GM18861 (cell line): ENCODE measurements around the gene ARID1B.
"Not testable (repeated sequence)": the region's sequence is repeated elsewhere in the genome, so short reads cannot be mapped to it uniquely, and the experiment has no call there.

Source experiments
- ATAC-seq: cut with Tn5 transposase; IDR thresholded peaks from one replicate; pipeline ENCODE4 v1.9.1; 2021; ENCODE audit not compliant: unreplicated experiment

The ARID1B gene

GRCh38 chr6:157144859-157145568 lies 367.8 kb downstream of the ARID1B start:
- ATAC-seq = no peak

DNA sequence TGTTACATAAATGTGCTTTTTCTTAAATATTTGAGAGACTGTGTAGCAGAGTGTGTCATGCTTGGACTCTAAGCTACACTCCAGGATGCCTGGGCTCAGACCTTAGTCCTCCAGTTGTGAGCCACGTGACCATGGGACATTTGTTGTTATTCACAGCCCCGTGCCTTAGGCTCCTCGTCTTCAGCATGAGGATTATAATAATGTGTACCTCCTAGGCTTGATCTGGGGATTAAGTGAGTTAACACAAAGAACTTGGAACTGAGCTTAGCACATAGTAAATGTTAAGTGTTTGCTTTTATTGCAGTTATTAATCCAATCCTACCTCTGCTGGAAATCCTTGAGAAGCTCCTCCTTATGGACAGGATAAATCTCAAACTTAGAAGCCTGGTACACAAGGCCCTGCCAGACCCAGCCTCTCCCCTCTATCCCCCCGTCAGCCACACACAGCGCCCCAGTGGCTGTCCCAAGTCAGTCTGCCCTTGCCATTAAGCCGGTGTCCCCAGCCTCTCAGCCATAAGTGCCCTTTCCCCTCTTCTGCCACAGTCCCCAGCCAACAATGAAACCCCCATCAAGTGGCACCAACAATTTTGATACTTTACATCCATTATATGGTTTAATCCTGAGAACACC lies 368.6 kb downstream of the ARID1B start:
- no peak for ATAC-seq

DNA sequence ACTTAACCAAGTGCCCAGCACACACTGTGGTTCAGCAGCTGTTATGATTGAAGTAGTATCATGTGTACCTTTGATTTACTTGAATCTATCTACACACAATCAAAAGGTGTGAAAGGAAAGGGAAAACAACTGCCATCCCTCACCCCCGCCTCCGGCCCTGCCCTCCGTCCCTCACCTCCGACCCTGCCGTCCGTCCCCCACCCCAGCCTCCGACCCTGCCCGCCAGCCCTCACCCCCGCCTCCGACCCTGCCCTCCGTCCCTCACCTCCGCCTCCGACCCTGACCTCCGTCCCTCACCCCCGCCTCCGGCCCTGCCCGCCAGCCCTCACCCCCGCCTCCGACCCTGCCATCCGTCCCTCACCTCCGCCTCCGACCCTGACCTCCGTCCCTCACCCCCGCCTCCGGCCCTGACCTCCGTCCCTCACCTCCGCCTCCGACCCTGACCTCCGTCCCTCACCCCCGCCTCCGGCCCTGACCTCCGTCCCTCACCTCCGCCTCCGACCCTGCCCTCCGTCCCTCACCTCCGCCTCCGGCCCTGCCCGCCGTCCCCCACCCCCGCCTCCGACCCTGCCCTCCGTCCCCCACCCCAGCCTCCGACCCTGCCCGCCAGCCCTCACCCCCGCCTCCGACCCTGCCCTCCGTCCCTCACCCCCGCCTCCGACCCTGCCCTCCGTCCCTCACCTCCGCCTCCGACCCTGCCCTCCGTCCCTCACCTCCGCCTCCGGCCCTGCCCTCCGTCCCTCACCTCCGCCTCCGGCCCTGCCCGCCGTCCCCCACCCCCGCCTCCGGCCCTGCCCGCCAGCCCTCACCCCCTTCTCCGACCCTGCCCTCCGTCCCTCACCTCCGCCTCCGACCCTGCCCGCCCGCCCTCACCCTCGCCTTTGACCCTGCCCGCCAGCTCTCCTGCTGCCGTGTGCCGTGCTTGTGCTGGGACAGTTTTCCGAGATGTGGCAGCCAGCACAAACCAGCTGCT lies 370.2 kb downstream of the ARID1B start:
- ATAC-seq = not testable (repeated sequence)

DNA sequence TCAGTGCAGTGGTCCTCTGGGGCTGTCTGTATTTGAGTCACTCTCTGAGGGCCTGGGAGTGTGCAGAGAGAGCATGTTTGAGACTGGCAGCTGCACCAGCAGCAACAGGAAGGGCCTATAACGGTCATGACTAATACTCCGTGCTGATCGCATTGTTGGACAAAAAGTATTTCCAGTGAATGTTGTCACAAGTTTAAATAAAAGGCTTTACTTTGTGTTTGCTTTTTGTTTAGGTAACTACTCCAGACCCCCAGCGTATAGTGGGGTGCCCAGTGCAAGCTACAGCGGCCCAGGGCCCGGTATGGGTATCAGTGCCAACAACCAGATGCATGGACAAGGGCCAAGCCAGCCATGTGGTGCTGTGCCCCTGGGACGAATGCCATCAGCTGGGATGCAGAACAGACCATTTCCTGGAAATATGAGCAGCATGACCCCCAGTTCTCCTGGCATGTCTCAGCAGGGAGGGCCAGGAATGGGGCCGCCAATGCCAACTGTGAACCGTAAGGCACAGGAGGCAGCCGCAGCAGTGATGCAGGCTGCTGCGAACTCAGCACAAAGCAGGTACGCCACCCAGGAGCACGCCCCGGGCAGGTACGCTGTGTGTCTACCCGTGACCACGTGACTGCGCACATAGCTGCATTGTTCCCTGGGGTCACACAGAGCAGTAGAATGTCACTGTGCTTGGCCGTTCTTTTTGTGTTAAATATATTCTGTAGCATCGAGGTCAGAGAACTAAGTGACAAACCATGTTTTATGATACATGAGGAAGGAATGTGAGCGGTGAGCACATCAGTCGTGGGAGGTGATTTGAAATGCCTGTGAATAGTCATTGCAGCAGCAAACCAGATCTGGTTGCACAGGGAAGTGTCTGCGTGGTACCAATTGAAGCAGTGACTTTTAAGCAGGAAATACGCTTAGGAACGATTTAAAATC lies 371.5 kb downstream of the ARID1B start:
- ATAC-seq = no peak

GRCh38 chr6:157150076-157150475 lies 372.9 kb downstream of the ARID1B start:
- no peak for ATAC-seq

- ATAC-seq = no peak
Measured at GRCh38 chr6:157151029-157151428, 373.9 kb downstream of the ARID1B start.

GRCh38 chr6:157151989-157152388 lies 374.8 kb downstream of the ARID1B start:
- ATAC-seq = no peak

- ATAC-seq = no peak
Measured at GRCh38 chr6:157152556-157152955, 375.4 kb downstream of the ARID1B start.

DNA sequence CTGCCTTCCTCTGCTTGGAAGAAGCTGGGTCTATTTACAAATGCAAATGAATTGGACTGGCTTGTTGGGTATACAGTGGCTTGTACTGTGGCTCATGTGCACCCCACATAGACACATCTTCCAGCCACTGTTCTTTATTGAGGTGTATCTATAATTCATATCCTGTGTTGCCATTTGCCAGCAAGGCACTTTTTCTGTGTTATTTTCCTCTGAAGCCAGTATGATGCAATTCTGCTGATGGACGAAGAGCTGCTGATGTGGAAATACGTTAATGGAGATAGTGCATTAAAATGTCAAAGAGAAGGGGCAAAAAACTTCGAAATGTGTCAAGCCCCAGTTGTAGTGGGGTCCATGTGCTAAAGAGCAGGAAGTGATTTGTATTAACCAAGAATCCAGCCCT lies 378.6 kb downstream of the ARID1B start:
- no peak for ATAC-seq

DNA sequence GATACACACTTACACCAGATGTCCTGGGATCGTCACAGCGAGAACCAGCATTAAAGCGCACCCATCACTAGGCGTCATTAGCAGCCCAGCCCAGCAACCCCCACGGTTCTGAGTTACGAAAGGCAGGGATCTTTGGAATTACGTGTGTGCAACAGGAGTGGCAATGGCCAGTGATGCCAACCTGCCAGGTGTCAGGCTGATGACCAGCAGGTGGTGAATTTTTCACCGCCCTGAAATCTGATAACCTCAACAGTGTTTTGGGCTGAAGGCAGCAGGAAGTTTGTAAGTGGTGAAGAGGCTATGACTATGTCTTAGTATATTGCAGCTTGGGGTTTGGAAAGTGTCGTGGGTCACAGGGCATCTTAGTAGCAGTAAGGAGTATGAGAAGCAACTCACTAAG lies 380.1 kb downstream of the ARID1B start:
- no peak for ATAC-seq

DNA sequence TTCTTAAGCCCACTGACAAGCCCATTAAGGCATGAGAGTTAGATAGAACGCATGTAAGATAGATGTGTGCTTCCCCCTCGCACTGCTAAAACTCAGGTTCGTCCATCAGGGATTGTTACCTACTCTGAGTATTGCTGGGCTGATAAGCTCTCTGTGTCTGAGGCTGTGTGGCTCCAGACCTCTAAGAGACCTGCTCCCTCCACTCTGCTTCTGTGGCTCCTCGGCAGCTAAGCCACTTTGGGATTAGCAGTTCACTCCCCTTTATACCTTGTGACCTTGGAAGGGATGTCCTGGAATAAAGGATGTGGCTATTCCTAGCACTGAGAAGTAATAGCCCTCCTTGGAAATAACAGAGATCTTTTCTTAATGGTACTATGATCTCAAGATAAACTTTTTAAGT lies 381.3 kb downstream of the ARID1B start:
- ATAC-seq = no peak

- ATAC-seq = no peak
Measured at GRCh38 chr6:157158897-157159296, 381.7 kb downstream of the ARID1B start.

DNA sequence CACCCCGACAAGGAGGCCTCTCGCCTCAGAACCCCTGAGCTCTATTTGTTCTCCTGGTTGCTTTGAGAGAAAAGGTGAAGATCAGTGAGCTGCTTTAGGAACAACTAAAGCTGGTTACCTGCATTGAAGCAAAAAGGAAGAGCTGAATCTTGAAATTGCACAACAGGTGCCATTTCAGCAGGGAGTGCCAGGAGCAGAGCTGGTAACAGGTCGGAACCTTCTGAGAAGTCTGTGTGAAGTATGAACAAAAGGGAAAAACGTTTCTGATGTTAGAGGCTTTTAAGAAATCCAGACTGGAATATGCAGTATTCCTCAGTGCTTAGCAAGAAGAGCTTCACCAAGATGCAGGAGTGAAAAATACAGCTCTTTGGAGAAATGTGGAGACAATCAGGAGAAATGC lies 382.2 kb downstream of the ARID1B start:
- no peak for ATAC-seq

- ATAC-seq = no peak
Measured at GRCh38 chr6:157161912-157162311, 384.7 kb downstream of the ARID1B start.

- ATAC-seq = no peak
Measured at GRCh38 chr6:157162766-157163433, 385.7 kb downstream of the ARID1B start.

DNA sequence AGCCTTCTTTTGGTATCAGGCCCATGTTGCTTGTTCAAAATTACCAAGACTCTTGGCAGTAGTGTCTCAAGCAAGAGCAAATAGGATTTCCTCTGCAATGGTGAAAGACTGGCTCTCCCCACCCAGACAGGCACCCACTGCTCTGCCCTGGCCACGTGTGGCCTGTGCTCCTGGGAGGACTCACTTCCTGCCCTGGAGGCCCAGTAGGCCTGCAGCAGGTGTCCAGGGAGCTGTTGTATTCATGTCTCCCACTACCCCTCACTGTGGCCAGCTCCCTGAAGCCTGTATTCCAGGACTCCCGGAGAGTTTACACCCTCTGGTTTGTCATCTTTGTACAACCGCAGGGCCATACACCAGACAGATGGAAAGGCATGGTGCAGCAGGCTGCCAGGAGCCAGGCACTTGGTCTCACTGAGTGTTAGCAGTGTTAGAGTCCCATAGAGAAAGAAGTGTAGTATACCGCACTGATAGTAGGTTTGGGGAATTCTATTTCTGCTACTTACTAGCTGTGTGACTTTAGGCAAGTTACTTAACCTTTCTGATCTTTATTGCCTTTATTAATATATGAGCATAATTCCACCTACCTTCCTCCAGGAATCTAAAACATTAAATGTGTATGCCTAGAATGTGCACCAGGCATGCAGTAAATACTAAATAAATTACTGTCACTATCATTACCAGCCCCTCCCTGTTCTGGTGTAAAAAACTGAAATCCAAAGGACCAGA lies 386.4 kb downstream of the ARID1B start:
- no peak for ATAC-seq

GRCh38 chr6:157164972-157165371 lies 387.8 kb downstream of the ARID1B start:
- ATAC-seq = no peak

DNA sequence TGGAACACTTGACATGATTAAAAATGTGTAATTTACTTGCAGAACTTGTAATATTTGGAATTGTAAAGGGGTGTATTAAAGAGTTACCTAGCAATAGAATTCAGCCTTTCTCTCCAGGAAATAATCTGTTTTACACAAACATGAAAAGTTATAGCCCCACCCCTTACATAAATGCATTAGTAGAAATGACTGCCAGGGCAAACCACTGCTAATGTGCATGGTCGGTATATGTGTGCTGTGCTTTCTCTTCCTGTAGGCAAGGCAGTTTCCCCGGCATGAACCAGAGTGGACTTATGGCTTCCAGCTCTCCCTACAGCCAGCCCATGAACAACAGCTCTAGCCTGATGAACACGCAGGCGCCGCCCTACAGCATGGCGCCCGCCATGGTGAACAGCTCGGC lies 389.6 kb downstream of the ARID1B start:
- ATAC-seq = no peak

DNA sequence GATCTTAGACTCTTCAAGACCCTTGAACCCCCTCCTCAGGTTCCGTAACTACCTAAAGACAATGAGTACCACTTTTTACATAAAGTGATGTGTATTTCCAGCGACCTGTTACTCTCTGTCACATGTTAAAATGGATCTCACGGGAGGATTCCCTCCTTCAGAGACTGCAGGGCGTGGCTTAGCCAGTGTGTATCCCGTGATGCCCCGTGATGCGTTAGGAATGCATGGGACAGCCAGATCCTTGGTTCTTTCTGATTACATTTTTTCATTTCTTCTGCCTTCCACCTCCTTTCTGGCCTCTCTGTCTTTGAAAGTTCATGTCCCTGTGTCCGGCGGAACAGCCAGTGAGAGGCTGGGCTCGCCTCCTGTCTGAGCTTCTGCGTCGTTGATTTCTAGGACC lies 390.7 kb downstream of the ARID1B start:
- ATAC-seq = no peak
